Karpas-422 (cell line): ENCODE data around the gene MICAL2. TPM values are rescaled to one million over a fixed set of nuclear protein-coding genes. Genes with fewer than 3 reads are reported as not detected.
"Not testable (repeated sequence)": the region's sequence is repeated elsewhere in the genome, so short reads cannot be mapped to it uniquely, and the experiment has no call there.

Source experiments
- DNase-seq: peaks from one replicate; pipeline ENCODE4 v3.0.0-alpha.2; 2015
- H2AFZ ChIP-seq: fragments of 200-600 bp; sonication (generic); 2 replicates; pipeline ENCODE4 v1.6.1; 2014; ENCODE audit warnings: antibody characterized with exemption, low read length, mixed read lengths
- H3K27ac ChIP-seq: fragments of 200-600 bp; sonication (generic); 2 replicates; pipeline ENCODE4 v1.5.1; 2014; ENCODE audit warnings: mild to moderate bottlenecking, low read length, moderate library complexity
- H3K27me3 ChIP-seq: fragments of 200-600 bp; sonication (generic); 2 replicates; pipeline ENCODE4 v1.6.1; 2014; ENCODE audit warnings: low read length, mixed read lengths
- H3K36me3 ChIP-seq: fragments of 200-600 bp; sonication (generic); 2 replicates; pipeline ENCODE4 v1.6.1; 2014; ENCODE audit warnings: low read length, mixed read lengths; ENCODE audit not compliant: insufficient read depth
- H3K4me1 ChIP-seq: fragments of 200-600 bp; sonication (generic); 2 replicates; pipeline ENCODE4 v1.6.1; 2014; ENCODE audit warnings: mild to moderate bottlenecking, low read length, mixed read lengths
- H3K4me2 ChIP-seq: fragments of 200-600 bp; sonication (generic); 2 replicates; pipeline ENCODE4 v1.6.1; 2014; ENCODE audit warnings: low read length, low read depth, mild to moderate bottlenecking; ENCODE audit not compliant: poor library complexity, severe bottlenecking
- H3K4me3 ChIP-seq: fragments of 200-600 bp; sonication (generic); 2 replicates; pipeline ENCODE4 v1.5.1; 2014; ENCODE audit warnings: mild to moderate bottlenecking, antibody characterized with exemption, low read length, mixed read lengths
- H3K79me2 ChIP-seq: fragments of 200-600 bp; sonication (generic); 2 replicates; pipeline ENCODE4 v1.6.1; 2014; ENCODE audit warnings: mild to moderate bottlenecking, low read length, mixed read lengths
- H3K9ac ChIP-seq: fragments of 200-600 bp; sonication (generic); 2 replicates; pipeline ENCODE4 v1.6.0; 2014; ENCODE audit warnings: low read length
- H3K9me2 ChIP-seq: fragments of 200-600 bp; sonication (generic), shearing (Covaris generic); replicated peaks from 2 replicates; pipeline ENCODE4 v1.6.0; 2014; ENCODE audit warnings: mild to moderate bottlenecking, low read length, moderate library complexity; ENCODE audit not compliant: insufficient read depth
- H3K9me3 ChIP-seq: fragments of 300-700, 200-600 bp; sonication (generic); 2 replicates; pipeline ENCODE4 v1.6.1; 2014; ENCODE audit warnings: low read length, mixed read lengths
- H4K20me1 ChIP-seq: fragments of 200-600 bp; sonication (generic); 2 replicates; pipeline ENCODE4 v1.6.1; 2014; ENCODE audit warnings: mild to moderate bottlenecking, antibody characterized with exemption, low read length, low read depth; ENCODE audit not compliant: insufficient read depth
- total RNA-seq: library from RNA; depleted of rRNA; stranded (reverse); fragments of >200 nt; shearing (Covaris generic); gene quantifications from 2 replicates; pipeline ENCODE4 v1.2.3, GENCODE V29; 2014; ENCODE audit warnings: low replicate concordance

MICAL2 gene
- total RNA-seq, 1 experiment from 2014 or later: 0.93 TPM

- Histone ChIP-seq H3K9me2 (no peaks in the 10 kb centered on the region), H2AFZ (no peak overlapping the region), H3K4me3 (no peak overlapping the region), H3K36me3 (no peaks in the 10 kb centered on the region), H3K27me3 (no peaks in the 10 kb centered on the region), H3K4me1 (no peaks in the 10 kb centered on the region), H3K4me2 (no peak overlapping the region), H3K27ac (no peak overlapping the region), H3K9me3 (no peaks in the 10 kb centered on the region), H3K79me2 (no peaks in the 10 kb centered on the region), H4K20me1 (no peaks in the 10 kb centered on the region), H3K9ac (no peak overlapping the region)
- no peak for DNase-seq
Measured at GRCh38 chr11:12143461-12144258, 33.3 kb downstream of the MICAL2 start.

DNA sequence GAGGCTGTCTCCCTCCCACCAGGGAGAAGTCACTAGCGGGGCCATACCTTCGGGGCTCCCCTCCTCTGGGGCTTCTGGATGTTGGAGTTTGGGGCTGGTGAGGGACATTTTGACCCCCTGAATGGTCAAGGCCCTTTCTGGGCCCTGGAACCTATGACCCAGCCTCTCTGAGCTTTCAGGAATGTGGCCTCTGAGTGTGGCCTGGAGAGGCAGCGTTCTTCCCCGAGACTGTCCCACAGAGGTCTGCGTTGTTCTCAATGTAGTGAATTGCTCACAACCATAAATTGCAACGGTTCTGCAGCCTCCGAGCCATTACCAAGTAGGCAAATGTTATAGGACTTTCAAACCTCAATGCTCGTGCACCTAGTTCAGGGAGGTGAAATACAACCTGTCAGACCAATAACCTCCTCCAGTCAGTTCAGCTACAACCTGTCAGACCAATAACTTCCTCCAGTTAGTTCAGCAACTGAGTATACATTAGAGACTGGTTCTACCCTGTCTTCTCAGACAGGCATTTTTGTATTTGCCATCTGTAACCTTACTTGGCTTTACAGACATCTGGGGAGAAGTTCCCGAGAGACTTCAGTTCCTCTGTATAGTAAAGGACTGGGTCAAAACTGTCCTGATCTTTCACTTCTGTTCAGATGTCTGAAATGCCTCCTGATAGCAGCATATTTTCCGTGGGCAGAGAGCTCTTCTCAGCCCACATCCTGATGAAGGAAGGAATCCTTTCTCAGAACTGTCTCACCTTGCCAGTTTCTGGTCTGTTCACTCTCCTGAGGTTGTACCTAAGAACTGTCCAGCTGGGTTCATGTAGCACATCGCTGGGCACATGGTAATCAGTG is 34.2 kb downstream of the MICAL2 start:
- Histone ChIP-seq H3K27ac (no peak overlapping the region), H4K20me1 (no peaks in the 10 kb centered on the region)

GRCh38 chr11:12146678-12147077 is 36.3 kb downstream of the MICAL2 start:
- H3K9me3 ChIP-seq, H3K9ac ChIP-seq, H3K79me2 ChIP-seq, DNase-seq, H3K9me2 ChIP-seq, H3K4me1 ChIP-seq, H3K27me3 ChIP-seq, H3K27ac ChIP-seq, H3K4me2 ChIP-seq, H3K4me3 ChIP-seq, H3K36me3 ChIP-seq, H2AFZ ChIP-seq, H4K20me1 ChIP-seq: not testable (repeated sequence)

More for the DNA sequence above, 34.2 kb downstream of the MICAL2 start:
- Histone ChIP-seq H3K27me3 (no peaks in the 10 kb centered on the region), H3K9ac (no peak overlapping the region), H3K4me2 (no peak overlapping the region), H3K79me2 (no peaks in the 10 kb centered on the region), H3K9me3 (no peaks in the 10 kb centered on the region), H3K4me1 (no peaks in the 10 kb centered on the region), H3K9me2 (no peaks in the 10 kb centered on the region), H3K36me3 (no peaks in the 10 kb centered on the region), H2AFZ (no peak overlapping the region), H3K4me3 (no peak overlapping the region)
- no peak for DNase-seq

- no peak for DNase-seq
- no peaks in the 10 kb centered on the region for H3K27me3 ChIP-seq
- H3K9ac ChIP-seq: no peak overlapping the region
- no peaks in the 10 kb centered on the region for H3K36me3 ChIP-seq
- H3K79me2 ChIP-seq: no peaks in the 10 kb centered on the region
- H3K4me2 ChIP-seq: no peak overlapping the region
- H3K4me1 ChIP-seq: no peaks in the 10 kb centered on the region
- no peaks in the 10 kb centered on the region for H4K20me1 ChIP-seq
- H2AFZ ChIP-seq: no peak overlapping the region
- no peaks in the 10 kb centered on the region for H3K9me3 ChIP-seq
- no peaks in the 10 kb centered on the region for H3K9me2 ChIP-seq
- no peak overlapping the region for H3K4me3 ChIP-seq
- H3K27ac ChIP-seq: no peak overlapping the region
Measured at GRCh38 chr11:12147827-12148226, 37.4 kb downstream of the MICAL2 start.

GRCh38 chr11:12148466-12148865 is 38.1 kb downstream of the MICAL2 start:
- no peaks in the 10 kb centered on the region for H4K20me1 ChIP-seq
- no peaks in the 10 kb centered on the region for H3K9me3 ChIP-seq
- H3K9ac ChIP-seq: no peak overlapping the region
- H3K27me3 ChIP-seq: no peaks in the 10 kb centered on the region
- no peaks in the 10 kb centered on the region for H3K9me2 ChIP-seq
- H3K27ac ChIP-seq: no peak overlapping the region
- H3K79me2 ChIP-seq: no peaks in the 10 kb centered on the region
- no peak overlapping the region for H2AFZ ChIP-seq
- no peak for DNase-seq
- H3K4me2 ChIP-seq: no peak overlapping the region
- H3K4me3 ChIP-seq: no peak overlapping the region
- no peaks in the 10 kb centered on the region for H3K36me3 ChIP-seq
- H3K4me1 ChIP-seq: no peaks in the 10 kb centered on the region

DNA sequence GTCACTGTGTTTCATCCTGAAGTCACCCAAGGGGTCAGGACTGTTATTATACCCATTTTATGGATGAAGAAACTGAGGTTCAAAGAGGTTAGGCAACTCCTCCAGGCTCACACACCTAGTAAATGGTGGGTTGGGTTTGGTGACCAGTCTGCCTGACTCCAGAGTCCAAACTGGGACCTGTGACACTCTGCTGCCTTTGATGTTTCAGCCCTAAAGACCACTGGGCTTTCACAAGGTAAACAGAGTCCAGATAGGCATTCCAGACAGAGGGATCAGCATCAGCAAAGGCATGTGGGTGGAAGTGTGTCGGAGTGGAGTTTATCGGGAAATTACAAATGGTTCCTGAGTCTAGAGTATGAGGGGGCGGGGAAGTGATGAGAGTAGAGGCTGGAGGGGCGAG is 38.5 kb downstream of the MICAL2 start:
- Histone ChIP-seq H2AFZ (no peak overlapping the region), H3K9me2 (no peaks in the 10 kb centered on the region), H3K36me3 (no peaks in the 10 kb centered on the region), H3K4me1 (no peaks in the 10 kb centered on the region), H3K27me3 (no peaks in the 10 kb centered on the region), H4K20me1 (no peaks in the 10 kb centered on the region), H3K27ac (no peak overlapping the region), H3K4me2 (no peak overlapping the region), H3K4me3 (no peak overlapping the region), H3K9ac (no peak overlapping the region), H3K9me3 (no peaks in the 10 kb centered on the region), H3K79me2 (no peaks in the 10 kb centered on the region)
- no peak for DNase-seq

DNA sequence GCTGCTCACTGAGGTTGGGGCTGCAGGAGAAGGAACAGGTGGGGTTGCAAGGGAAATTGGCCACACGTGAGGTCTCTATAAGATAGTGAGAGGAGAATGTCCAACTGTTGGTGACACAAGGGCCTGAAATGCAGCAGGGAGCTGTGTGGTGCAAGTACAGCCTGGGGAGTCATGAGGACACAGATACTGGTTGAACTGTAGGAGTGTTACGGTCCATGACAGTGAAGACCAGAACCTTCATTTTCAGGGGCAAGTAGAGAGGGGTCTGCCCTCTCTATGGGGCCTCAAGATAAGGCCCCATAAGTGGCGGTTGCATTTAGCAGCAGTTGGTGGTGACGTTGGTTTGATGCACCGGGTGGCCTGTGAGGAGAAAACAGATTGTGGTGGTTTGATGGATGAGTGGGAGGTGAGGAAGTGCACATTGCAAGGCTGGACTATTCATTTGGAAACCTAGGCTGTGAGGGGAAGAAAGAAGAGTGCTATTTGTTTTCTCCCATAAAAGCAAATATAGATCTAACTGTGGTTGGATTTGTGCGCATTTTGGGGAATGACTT is 39.4 kb downstream of the MICAL2 start:
- no peaks in the 10 kb centered on the region for H3K9me3 ChIP-seq
- DNase-seq: no peak
- no peaks in the 10 kb centered on the region for H3K36me3 ChIP-seq
- no peaks in the 10 kb centered on the region for H3K4me1 ChIP-seq
- H3K4me2 ChIP-seq: no peak overlapping the region
- H3K4me3 ChIP-seq: no peak overlapping the region
- no peaks in the 10 kb centered on the region for H3K27me3 ChIP-seq
- no peaks in the 10 kb centered on the region for H4K20me1 ChIP-seq
- no peak overlapping the region for H2AFZ ChIP-seq
- no peaks in the 10 kb centered on the region for H3K9me2 ChIP-seq
- no peak overlapping the region for H3K27ac ChIP-seq
- H3K9ac ChIP-seq: no peak overlapping the region
- H3K79me2 ChIP-seq: no peaks in the 10 kb centered on the region

DNA sequence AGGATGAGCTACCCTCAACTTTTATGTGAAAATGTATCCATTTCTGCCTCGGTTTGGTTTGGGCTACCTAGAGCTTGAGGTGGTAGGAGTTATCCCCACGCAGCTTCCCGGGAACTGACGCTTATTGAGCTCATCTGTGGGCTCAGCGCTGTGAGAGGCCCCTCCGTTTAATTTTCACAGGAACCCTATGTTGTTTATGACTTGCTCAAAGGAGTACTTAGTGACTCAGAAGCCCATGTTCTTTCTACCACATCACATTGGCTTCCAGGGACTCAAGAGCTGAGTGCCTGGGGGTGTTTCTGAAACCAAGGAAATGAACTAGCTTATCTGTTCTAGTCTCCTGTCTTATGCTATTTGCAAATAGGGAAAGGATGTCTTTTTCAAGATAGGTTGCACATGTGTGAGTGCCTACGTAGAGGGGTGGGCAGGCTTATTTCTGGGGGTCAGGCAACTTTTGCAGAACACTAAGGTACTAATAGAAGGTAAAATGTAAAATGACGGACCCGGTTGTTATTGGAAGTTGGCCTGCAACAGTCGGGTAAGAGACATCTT is 40.5 kb downstream of the MICAL2 start:
- H3K9me2 ChIP-seq: no peaks in the 10 kb centered on the region
- H4K20me1 ChIP-seq: no peaks in the 10 kb centered on the region
- H3K4me3 ChIP-seq: no peak overlapping the region
- H2AFZ ChIP-seq: no peak overlapping the region
- H3K4me1 ChIP-seq: no peaks in the 10 kb centered on the region
- no peaks in the 10 kb centered on the region for H3K79me2 ChIP-seq
- no peak overlapping the region for H3K27ac ChIP-seq
- no peaks in the 10 kb centered on the region for H3K27me3 ChIP-seq
- H3K4me2 ChIP-seq: no peak overlapping the region
- DNase-seq: no peak
- H3K9ac ChIP-seq: no peak overlapping the region
- H3K9me3 ChIP-seq: no peaks in the 10 kb centered on the region
- no peaks in the 10 kb centered on the region for H3K36me3 ChIP-seq
